Fibroblast of lung (primary cell): ENCODE results near the gene RPS24. TPM values are rescaled to one million over a fixed set of nuclear protein-coding genes. Genes with fewer than 3 reads are reported as not detected.

ENCODE experiments used
- DNase-seq, 2 donors: peaks; one replicate each; pipeline versions ENCODE4 v3.0.0 to v3.0.0-alpha.2; 2010; ENCODE audit warnings: low read depth in 2 of 2
- H2AFZ ChIP-seq: 2 replicates; pipeline ENCODE4 v1.5.1; 2012; ENCODE audit warnings: low read length, control low read depth, inconsistent platforms
- H3K27ac ChIP-seq: 2 replicates; pipeline ENCODE4 v1.5.1; 2011; ENCODE audit warnings: low read length, control low read depth; ENCODE audit not compliant: insufficient read depth
- H3K27me3 ChIP-seq: 2 replicates; pipeline ENCODE4 v1.5.1; 2011; ENCODE audit warnings: mild to moderate bottlenecking, low read length; ENCODE audit not compliant: control insufficient read depth, insufficient read depth
- H3K36me3 ChIP-seq: 2 replicates; pipeline ENCODE4 v1.5.1; 2011; ENCODE audit warnings: low read length; ENCODE audit not compliant: control insufficient read depth, insufficient read depth
- H3K4me1 ChIP-seq: 2 replicates; pipeline ENCODE4 v1.5.1; 2011; ENCODE audit warnings: low read length; ENCODE audit not compliant: control insufficient read depth, insufficient read depth; ENCODE audit errors: extremely low read depth
- H3K4me2 ChIP-seq: 2 replicates; pipeline ENCODE4 v1.5.1; 2011; ENCODE audit warnings: low read length, control low read depth; ENCODE audit not compliant: insufficient read depth; ENCODE audit errors: extremely low read depth
- H3K4me3 ChIP-seq, 4 experiments: fragments of 200-600 bp in 1 of 4; sonication (generic) in 1 of 4; replicated peaks in 1 of 4; 2 replicates each; pipeline ENCODE4 v1.5.1; 2011 to 2016; ENCODE audit warnings: low read length in 4 of 4, low read depth in 3 of 4, mild to moderate bottlenecking in 3 of 4, control low read depth in 2 of 4, inconsistent platforms in 1 of 4, mixed read lengths in 1 of 4; ENCODE audit not compliant: insufficient read depth in 1 of 4; ENCODE audit errors: control extremely low read depth in 1 of 4
- H3K79me2 ChIP-seq: 2 replicates; pipeline ENCODE4 v1.5.1; 2012; ENCODE audit warnings: mild to moderate bottlenecking, low read length, inconsistent platforms; ENCODE audit not compliant: control insufficient read depth, insufficient read depth
- H3K9ac ChIP-seq: 2 replicates; pipeline ENCODE4 v1.5.1; 2011; ENCODE audit warnings: mild to moderate bottlenecking, low read length, control low read depth; ENCODE audit not compliant: insufficient read depth
- H3K9me3 ChIP-seq: 2 replicates; pipeline ENCODE4 v1.5.1; 2012; ENCODE audit warnings: low read depth, low read length; ENCODE audit not compliant: control insufficient read depth, insufficient read depth
- H4K20me1 ChIP-seq: 2 replicates; pipeline ENCODE4 v1.5.1; 2011; ENCODE audit warnings: low read length; ENCODE audit not compliant: control insufficient read depth, insufficient read depth; ENCODE audit errors: extremely low read depth
- CTCF ChIP-seq, 2 donors: IDR thresholded peaks in 1 of 2; conservative IDR thresholded peaks in 1 of 2; 1 replicate in 1 of 2; 2 replicates in 1 of 2; pipeline ENCODE4 v1.5.1; 2011 to 2012; ENCODE audit warnings: low read length in 2 of 2, control low read depth in 1 of 2, inconsistent platforms in 1 of 2, low read depth in 1 of 2, mild to moderate bottlenecking in 1 of 2
- EZH2 ChIP-seq: IDR thresholded peaks from 2 replicates; pipeline ENCODE4 v1.5.1; 2012; ENCODE audit warnings: low read length, control low read depth, mild to moderate bottlenecking; ENCODE audit errors: missing control alignments
- polyA plus RNA-seq, 2 donors: library from polyadenylated mRNA; depleted of rRNA in 1 of 2; stranded (reverse) in 1 of 2; unstranded in 1 of 2; fragments of >200 nt; gene quantifications; 2 replicates each; pipeline ENCODE4 v1.2.1, GENCODE V29; 2011 to 2012; ENCODE audit warnings: missing spikeins in 1 of 2
- total RNA-seq: library from RNA; depleted of rRNA; stranded (reverse); fragments of >200 nt; gene quantifications from 2 replicates; pipeline ENCODE4 v1.2.1, GENCODE V29; 2014

Gene RPS24
- total and polyA plus RNA-seq, 2 donors (not counting 1 experiment from before 2014, with no cell fraction given), result 1,917 to 4,192 TPM

GRCh38 chr10:78078539-78079330 is 45.1 kb downstream of the RPS24 start:
- H3K4me3 ChIP-seq, result no peak overlapping the region
- H3K36me3 ChIP-seq, result no peaks in the 10 kb centered on the region
- H2AFZ ChIP-seq, result no peak overlapping the region
- H3K9me3 ChIP-seq, result no peaks in the 10 kb centered on the region
- TF ChIP-seq CTCF (conservative IDR thresholded peaks at IDR 0.05 in 1 of 2, IDR thresholded peaks at IDR 0.05 in 1 of 2; ENCODE audit: low read depth in 1 of 2, low read length in 2 of 2) (no peak), EZH2 (no peak)
- no peak overlapping the region for H3K27ac ChIP-seq
- no peaks in the 10 kb centered on the region for H3K79me2 ChIP-seq
- DNase-seq, result no peak
- no peaks in the 10 kb centered on the region for H3K4me1 ChIP-seq
- H3K9ac ChIP-seq, result no peak overlapping the region
- peaks cover 3% of the 10 kb centered on the region for H3K27me3 ChIP-seq
- H3K4me2 ChIP-seq, result no peak overlapping the region
- no peaks in the 10 kb centered on the region for H4K20me1 ChIP-seq

GRCh38 chr10:78079411-78079810 is 45.7 kb downstream of the RPS24 start:
- no peaks in the 10 kb centered on the region for H3K9me3 ChIP-seq

GRCh38 chr10:78081292-78081691 is 47.6 kb downstream of the RPS24 start:
- Histone ChIP-seq H3K27ac (no peak overlapping the region), H4K20me1 (no peaks in the 10 kb centered on the region), H3K4me3 (no peak overlapping the region), H2AFZ (no peak overlapping the region), H3K9me3 (no peaks in the 10 kb centered on the region), H3K4me1 (no peaks in the 10 kb centered on the region), H3K27me3 (peaks cover 3% of the 10 kb centered on the region), H3K4me2 (no peak overlapping the region), H3K36me3 (no peaks in the 10 kb centered on the region), H3K9ac (no peak overlapping the region), H3K79me2 (no peaks in the 10 kb centered on the region)
- no peak for DNase-seq
- TF ChIP-seq EZH2 (no peak), CTCF (conservative IDR thresholded peaks at IDR 0.05 in 1 of 2, IDR thresholded peaks at IDR 0.05 in 1 of 2; ENCODE audit: low read depth in 1 of 2, low read length in 2 of 2) (no peak)

More at GRCh38 chr10:78079411-78079810, 45.7 kb downstream of the RPS24 start:
- Histone ChIP-seq H4K20me1 (no peaks in the 10 kb centered on the region), H3K36me3 (no peaks in the 10 kb centered on the region), H2AFZ (no peak overlapping the region), H3K9ac (no peak overlapping the region), H3K4me3 (no peak overlapping the region), H3K4me2 (no peak overlapping the region), H3K27me3 (peaks cover 3% of the 10 kb centered on the region), H3K4me1 (no peaks in the 10 kb centered on the region), H3K27ac (no peak overlapping the region), H3K79me2 (no peaks in the 10 kb centered on the region)
- no peak for DNase-seq
- TF ChIP-seq CTCF (conservative IDR thresholded peaks at IDR 0.05 in 1 of 2, IDR thresholded peaks at IDR 0.05 in 1 of 2; ENCODE audit: low read depth in 1 of 2, low read length in 2 of 2) (no peak), EZH2 (no peak)
